HG03139 (cell line): ENCODE data around the gene SIGLEC12.
"Not testable (repeated sequence)": the region's sequence is repeated elsewhere in the genome, so short reads cannot be mapped to it uniquely, and the experiment has no call there.

Source experiments
- ATAC-seq: cut with Tn5 transposase; IDR thresholded peaks from one replicate; pipeline ENCODE4 v1.9.1; 2021; ENCODE audit not compliant: unreplicated experiment

SIGLEC12 gene

GRCh38 chr19:51485960-51486660 is 15.5 kb downstream of the SIGLEC12 start:
- ATAC-seq = no peak

DNA sequence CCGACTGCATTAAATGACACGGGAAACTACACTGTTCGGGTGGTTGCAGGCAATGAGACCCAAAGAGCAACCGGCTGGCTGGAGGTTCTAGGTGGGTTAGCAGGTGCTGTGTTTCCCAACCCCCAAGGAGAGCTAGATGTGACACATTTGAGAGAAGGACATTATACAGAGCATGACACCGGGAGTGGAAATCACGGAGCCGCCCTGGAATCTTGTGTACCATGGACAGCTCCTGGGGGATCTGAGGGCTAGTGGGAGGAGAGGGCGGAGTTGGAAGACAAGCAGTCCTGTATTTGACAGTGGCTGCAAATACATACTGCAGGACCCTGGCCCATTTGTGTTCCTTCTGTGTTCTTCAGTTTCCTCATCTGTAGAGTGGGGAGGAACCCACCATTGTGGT is 21.0 kb downstream of the SIGLEC12 start:
- ATAC-seq = no peak

GRCh38 chr19:51479531-51480331 is 21.9 kb downstream of the SIGLEC12 start:
- ATAC-seq = no peak

DNA sequence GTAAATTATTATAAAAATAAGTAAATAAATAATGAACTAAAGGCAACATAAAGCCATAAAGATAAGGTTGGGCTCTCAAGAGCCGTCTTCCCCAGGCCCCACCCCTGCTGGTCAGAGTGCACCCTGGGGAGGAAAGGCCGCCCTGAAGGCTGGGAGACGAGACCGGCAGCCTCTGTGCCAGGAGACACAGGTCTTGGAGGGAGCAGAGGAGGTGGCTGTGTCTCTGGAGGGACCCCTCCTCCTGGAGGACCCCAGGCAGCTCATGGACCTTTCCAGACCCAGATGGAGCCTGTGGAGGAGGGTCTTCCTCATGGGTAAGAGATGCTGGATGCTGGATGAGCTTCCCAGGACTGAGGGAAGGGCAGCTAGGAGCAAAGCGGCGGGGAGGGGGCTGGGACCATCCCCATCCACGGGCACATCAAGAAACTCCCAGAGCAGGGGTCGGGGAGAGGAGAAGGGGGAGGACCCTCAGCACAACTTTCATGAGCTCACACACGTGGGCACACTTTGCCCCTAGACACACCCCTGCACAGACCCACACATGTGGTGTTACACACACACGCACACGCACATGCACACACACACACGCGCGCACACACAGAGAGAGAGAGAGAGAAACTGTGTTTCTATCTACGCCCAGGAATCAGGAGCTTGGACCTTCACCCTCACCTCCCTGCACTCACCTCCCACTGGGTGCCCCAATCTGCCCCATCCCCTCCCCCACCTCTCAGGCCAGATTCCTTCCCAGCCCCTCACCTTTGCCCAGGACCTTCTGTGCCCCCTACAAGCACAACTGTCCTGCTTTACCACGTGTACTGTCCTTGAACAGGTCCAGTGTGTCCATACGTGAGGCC is 23.0 kb downstream of the SIGLEC12 start, which contains the start of gene CEACAM18:
TSS of gene CEACAM18 (plus strand) at position 159 of the 854 bp plus-strand sequence.
- no peak for ATAC-seq

DNA sequence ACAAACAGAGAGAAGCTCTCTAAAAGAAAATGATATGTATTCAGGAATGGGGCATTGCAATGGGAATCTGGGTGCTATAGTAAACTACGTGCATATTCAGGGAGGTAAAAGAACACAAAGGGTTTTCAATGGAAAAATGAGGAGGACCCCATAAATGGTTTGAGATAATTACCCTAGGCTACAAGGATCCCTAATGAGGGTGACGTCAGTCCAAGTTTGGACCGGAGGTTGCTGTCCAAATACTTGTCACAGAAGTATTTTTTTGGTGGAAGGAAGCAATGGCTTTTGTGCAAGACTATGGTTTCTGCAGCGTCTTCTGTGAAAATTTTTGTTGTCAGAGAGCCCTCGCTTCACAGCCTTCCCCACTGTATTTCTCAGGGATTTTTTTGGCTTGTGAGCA is 24.3 kb downstream of the SIGLEC12 start:
- ATAC-seq = no peak

GRCh38 chr19:51476164-51476563 is 25.4 kb downstream of the SIGLEC12 start:
- ATAC-seq = no peak

DNA sequence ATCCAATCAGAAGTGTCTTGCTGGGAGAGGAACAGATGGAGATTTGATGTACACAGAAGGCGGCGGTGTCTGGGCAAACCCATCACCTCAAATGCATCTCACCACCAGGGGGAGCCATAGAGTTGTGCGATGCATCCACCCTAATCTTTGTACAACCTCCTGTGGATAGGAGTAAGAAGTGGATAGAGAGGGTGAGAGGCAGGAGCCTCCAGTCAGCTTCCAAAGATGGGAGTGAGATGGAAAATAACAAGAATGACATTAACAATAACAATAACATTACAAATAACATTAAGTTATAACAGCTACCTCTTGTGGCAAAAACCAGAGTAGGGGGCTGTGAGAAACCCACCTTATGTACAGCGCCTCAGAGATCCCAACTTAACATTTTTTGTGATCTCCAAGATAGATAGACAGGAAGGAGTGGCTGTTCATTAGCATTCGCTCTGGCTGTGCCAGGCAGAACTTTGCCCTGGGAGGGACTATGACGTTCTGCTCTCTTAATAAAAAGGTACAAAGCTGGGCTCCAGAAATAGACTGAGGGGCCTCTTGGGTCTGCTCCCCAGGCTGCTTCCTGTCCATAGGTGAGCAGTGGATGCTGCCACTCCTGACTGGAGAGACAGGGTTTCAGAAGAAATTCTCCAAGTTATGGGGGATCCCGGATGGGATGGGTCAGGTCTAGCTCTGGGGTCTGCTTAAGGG is 28.4 kb downstream of the SIGLEC12 start:
- ATAC-seq = no peak

GRCh38 chr19:51472607-51473006 is 29.0 kb downstream of the SIGLEC12 start:
- ATAC-seq = no peak

DNA sequence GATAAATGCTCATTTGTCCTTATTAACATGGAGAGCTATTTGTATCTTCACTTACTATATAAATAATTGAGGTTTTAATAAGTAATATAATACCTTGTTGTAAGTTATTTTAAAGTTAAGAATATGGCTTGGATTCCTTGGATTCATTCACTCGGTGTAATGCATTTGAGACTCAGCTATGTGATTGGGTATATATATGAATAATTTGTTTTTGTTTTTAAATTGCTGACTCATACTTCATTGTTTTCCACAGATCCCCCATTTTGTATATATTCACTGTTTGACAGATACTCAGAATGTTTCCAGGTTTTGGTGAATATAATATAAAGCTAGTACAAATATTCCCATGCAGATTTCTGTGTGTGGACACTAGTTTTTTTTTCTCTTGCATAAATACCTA is 30.1 kb downstream of the SIGLEC12 start:
- no peak for ATAC-seq

GRCh38 chr19:51470966-51471365 is 30.6 kb downstream of the SIGLEC12 start:
- ATAC-seq = no peak

DNA sequence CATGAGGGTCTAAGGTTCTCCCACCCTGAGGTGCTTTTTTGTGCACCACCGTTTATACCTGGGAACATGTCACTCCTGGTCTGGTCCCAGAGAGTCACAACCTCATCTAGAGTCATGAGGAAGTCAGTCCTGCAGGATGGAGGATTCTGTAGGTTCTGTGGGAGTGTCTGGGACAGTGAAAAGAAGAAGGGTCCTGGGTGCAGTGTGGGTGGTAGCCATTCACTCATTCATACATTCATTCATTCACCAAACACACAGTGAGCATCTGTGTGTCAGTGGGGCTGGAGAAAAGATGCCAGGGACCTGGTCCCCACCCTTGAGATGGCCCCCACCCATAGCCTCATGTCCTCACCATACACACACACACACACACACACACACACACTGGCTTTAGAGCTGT is 32.0 kb downstream of the SIGLEC12 start:
- ATAC-seq = no peak

- no peak for ATAC-seq
Observed at GRCh38 chr19:51469162-51469561, 32.4 kb downstream of the SIGLEC12 start.

GRCh38 chr19:51468545-51468920 is 33.1 kb downstream of the SIGLEC12 start:
- no peak for ATAC-seq

GRCh38 chr19:51467864-51468544 is 33.6 kb downstream of the SIGLEC12 start:
- ATAC-seq = no peak

- ATAC-seq = no peak
Observed at GRCh38 chr19:51466723-51467122, 34.9 kb downstream of the SIGLEC12 start.

- not testable (repeated sequence) for ATAC-seq
Observed at GRCh38 chr19:51463976-51464581, 37.5 kb downstream of the SIGLEC12 start.

DNA sequence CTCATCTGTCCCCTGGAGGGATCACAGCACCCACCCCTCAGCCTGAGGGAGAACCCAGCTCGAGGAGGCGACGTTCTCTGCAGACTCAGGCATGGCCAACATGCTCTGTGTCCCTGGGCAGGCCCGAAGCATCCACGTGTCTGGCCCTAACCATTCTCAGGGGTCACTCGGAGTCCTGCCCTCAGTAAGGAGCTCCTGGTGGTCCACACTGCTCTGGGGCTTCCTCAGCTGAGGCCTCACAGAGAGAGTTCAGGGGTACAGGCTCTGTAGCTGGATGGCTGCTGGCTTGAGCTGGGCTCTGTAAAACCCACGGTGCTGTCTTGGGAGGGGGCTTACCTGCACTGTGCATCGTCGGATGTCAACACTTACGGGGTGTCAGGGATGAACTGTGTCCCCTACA is 38.9 kb downstream of the SIGLEC12 start:
- no peak for ATAC-seq

GRCh38 chr19:51462276-51462675 is 39.3 kb downstream of the SIGLEC12 start:
- ATAC-seq = no peak

- ATAC-seq = no peak
Observed at GRCh38 chr19:51461723-51462161, 39.9 kb downstream of the SIGLEC12 start.
